HEK293 (cell line): Measurements from ENCODE around the gene EMD.

Experiments used
- ZEB2 ChIP-seq: fragments of 450-650 bp; formaldehyde crosslinking; IDR thresholded peaks from 2 replicates; pipeline ENCODE4 v1.5.1; 2016; ENCODE audit warnings: missing biosample characterization, missing genetic modification characterization
- ZNF146 ChIP-seq: fragments of 450-650 bp; formaldehyde crosslinking; IDR thresholded peaks from 2 replicates; pipeline ENCODE4 v1.5.1; 2016; ENCODE audit warnings: missing biosample characterization, missing genetic modification characterization
- ZNF335 ChIP-seq: fragments of 450-650 bp; formaldehyde crosslinking; conservative IDR thresholded peaks from 2 replicates; pipeline ENCODE4 v1.5.1; 2016; ENCODE audit warnings: missing biosample characterization, missing genetic modification characterization
- ZNF548 ChIP-seq: fragments of 450-650 bp; formaldehyde crosslinking; IDR thresholded peaks from 2 replicates; pipeline ENCODE4 v1.5.1; 2016; ENCODE audit warnings: missing biosample characterization, missing genetic modification characterization
- ZNF549 ChIP-seq: fragments of 450-650 bp; IDR thresholded peaks from 2 replicates; pipeline ENCODE4 v1.5.1; 2018; ENCODE audit warnings: missing biosample characterization, missing genetic modification characterization, mild to moderate bottlenecking, inconsistent platforms, moderate library complexity
- ZNF792 ChIP-seq: fragments of 450-650 bp; formaldehyde crosslinking; IDR thresholded peaks from 2 replicates; pipeline ENCODE4 v1.5.1; 2016; ENCODE audit warnings: missing biosample characterization, missing genetic modification characterization
- TF ChIP-seq, protein P1 (sequence below): fragments of 450-650 bp; formaldehyde crosslinking; IDR thresholded peaks from 2 replicates; pipeline ENCODE4 v1.5.1; 2016; ENCODE audit warnings: missing biosample characterization, missing genetic modification characterization
- TF ChIP-seq, protein P2 (sequence below): fragments of 450-650 bp; formaldehyde crosslinking; IDR thresholded peaks from 2 replicates; pipeline ENCODE4 v1.5.1; 2016; ENCODE audit warnings: missing biosample characterization, missing genetic modification characterization, low read depth
- TF ChIP-seq, protein P3 (sequence below): fragments of 450-650 bp; formaldehyde crosslinking; optimal IDR thresholded peaks from 2 replicates; pipeline ENCODE3; 2016; ENCODE audit warnings: missing biosample characterization, mild to moderate bottlenecking, missing genetic modification characterization

DNA sequence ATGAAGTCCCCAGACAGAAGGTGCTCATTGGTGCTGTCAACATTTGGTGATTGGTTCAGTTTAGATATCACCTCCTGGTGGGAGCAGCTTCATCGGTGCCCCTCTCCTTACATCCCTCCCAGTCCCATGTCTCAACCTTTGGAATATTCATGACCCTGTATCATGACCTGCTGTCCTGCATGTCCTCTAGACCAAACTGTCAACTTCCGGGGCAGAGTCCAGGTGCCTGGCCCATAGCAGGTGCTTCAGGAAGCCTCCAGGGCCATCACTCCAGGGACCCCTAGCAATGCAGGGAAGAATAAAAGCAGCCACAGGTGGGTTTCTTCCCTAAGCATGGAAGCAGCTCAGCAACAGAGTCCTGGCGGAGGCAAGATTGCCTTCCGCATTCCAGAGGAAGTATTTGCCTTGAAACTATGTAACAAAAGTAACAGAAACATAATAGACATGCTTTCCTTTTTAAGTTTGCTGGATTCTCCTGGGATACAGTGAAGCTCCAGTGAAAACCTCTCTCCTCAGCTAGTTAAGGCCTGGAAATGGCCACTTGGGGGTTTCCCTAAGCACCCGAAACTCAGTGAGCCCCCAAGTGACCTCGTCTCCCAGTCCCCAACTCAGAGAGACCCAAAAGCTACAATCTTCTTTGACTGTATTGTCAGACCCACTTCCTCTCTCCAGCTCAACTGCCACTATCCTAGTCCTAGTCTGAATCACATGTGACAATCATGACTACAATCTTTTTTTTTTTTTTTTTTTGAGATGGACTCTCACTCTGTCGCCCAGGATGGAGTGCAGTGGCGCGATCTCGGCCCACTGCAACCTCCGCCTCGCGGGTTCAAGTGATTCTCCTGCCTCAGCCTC is 48.0 kb downstream of the EMD start:
- no peak for TF ChIP-seq ZNF146 (tag by site-specific recombination)
- TF ChIP-seq ZNF548: no peak
- no peak for TF ChIP-seq ZEB2 (tag by site-specific recombination)
- TF ChIP-seq, protein P1, sequence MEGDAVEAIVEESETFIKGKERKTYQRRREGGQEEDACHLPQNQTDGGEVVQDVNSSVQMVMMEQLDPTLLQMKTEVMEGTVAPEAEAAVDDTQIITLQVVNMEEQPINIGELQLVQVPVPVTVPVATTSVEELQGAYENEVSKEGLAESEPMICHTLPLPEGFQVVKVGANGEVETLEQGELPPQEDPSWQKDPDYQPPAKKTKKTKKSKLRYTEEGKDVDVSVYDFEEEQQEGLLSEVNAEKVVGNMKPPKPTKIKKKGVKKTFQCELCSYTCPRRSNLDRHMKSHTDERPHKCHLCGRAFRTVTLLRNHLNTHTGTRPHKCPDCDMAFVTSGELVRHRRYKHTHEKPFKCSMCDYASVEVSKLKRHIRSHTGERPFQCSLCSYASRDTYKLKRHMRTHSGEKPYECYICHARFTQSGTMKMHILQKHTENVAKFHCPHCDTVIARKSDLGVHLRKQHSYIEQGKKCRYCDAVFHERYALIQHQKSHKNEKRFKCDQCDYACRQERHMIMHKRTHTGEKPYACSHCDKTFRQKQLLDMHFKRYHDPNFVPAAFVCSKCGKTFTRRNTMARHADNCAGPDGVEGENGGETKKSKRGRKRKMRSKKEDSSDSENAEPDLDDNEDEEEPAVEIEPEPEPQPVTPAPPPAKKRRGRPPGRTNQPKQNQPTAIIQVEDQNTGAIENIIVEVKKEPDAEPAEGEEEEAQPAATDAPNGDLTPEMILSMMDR (tag by site-specific recombination): no peak
- TF ChIP-seq, protein P2, sequence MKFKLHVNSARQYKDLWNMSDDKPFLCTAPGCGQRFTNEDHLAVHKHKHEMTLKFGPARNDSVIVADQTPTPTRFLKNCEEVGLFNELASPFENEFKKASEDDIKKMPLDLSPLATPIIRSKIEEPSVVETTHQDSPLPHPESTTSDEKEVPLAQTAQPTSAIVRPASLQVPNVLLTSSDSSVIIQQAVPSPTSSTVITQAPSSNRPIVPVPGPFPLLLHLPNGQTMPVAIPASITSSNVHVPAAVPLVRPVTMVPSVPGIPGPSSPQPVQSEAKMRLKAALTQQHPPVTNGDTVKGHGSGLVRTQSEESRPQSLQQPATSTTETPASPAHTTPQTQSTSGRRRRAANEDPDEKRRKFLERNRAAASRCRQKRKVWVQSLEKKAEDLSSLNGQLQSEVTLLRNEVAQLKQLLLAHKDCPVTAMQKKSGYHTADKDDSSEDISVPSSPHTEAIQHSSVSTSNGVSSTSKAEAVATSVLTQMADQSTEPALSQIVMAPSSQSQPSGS (tag by site-specific recombination): no peak
- no peak for TF ChIP-seq ZNF335 (tag by site-specific recombination)
- no peak for TF ChIP-seq ZNF549 (tag by site-specific recombination)
- no peak for TF ChIP-seq ZNF792 (tag by site-specific recombination)
- TF ChIP-seq, protein P3, sequence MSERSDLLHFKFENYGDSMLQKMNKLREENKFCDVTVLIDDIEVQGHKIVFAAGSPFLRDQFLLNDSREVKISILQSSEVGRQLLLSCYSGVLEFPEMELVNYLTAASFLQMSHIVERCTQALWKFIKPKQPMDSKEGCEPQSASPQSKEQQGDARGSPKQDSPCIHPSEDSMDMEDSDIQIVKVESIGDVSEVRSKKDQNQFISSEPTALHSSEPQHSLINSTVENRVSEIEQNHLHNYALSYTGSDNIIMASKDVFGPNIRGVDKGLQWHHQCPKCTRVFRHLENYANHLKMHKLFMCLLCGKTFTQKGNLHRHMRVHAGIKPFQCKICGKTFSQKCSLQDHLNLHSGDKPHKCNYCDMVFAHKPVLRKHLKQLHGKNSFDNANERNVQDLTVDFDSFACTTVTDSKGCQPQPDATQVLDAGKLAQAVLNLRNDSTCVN (tag by site-specific recombination): no peak
